ENCODE measurements around the gene GPS1. TPM values are rescaled to one million over a fixed set of nuclear protein-coding genes. Genes with fewer than 3 reads are reported as not detected.

The GPS1 gene
- total and polyA plus RNA-seq, 2 donors from 2014 or later, result 99.3 to 149 TPM

GRCh38 chr17:82053556-82054263 lies 2.0 kb downstream of the GPS1 start:
- H3K36me3 ChIP-seq (ENCODE audit: control insufficient read depth in 2 of 3, insufficient read depth in 3 of 3, low read length in 3 of 3), result peaks cover 0 to 10% (median 2%) of the 10 kb centered on the region in 3 donors

GRCh38 chr17:82054351-82055022 lies 2.8 kb downstream of the GPS1 start:
- H3K4me3 ChIP-seq (ENCODE audit: low read length in 3 of 3), result no peak overlapping the region
- H3K4me1 ChIP-seq (ENCODE audit: control insufficient read depth in 2 of 3, insufficient read depth in 2 of 3, low read depth in 1 of 3, low read length in 3 of 3), result peaks cover 0 to 32% (median 12%) of the 10 kb centered on the region in 3 donors
- H3K9me3 ChIP-seq (ENCODE audit: control insufficient read depth in 2 of 3, insufficient read depth in 1 of 3, low read length in 3 of 3), result no peaks in the 10 kb centered on the region
- no peak overlapping the region for H3K9ac ChIP-seq (ENCODE audit: low read length in 3 of 3)
- DNase-seq (peak in 1 of 5 donors; percentile 73), FAIRE-seq (no peak)
- intact Hi-C loops (cut with DNase I), result no loop called here
- H3K36me3 ChIP-seq (ENCODE audit: control insufficient read depth in 2 of 3, insufficient read depth in 3 of 3, low read length in 3 of 3), result peaks cover 0 to 13% (median 2%) of the 10 kb centered on the region in 3 donors
- no peaks in the 10 kb centered on the region for H3K27me3 ChIP-seq (ENCODE audit: control insufficient read depth, insufficient read depth, low read length)
- H3K27ac ChIP-seq (ENCODE audit: low read depth in 2 of 2, low read length in 2 of 2), result no peak overlapping the region
- no peak for TF ChIP-seq CTCF (IDR thresholded peaks at IDR 0.05; ENCODE audit: borderline replicate concordance, extremely low read depth, insufficient read depth)

More at GRCh38 chr17:82053556-82054263, 2.0 kb downstream of the GPS1 start:
- Histone ChIP-seq H3K9me3 (ENCODE audit: control insufficient read depth in 2 of 3, insufficient read depth in 1 of 3, low read length in 3 of 3) (no peaks in the 10 kb centered on the region), H3K9ac (ENCODE audit: low read length in 3 of 3) (no peak overlapping the region), H3K4me3 (ENCODE audit: low read length in 3 of 3) (no peak overlapping the region), H3K27me3 (ENCODE audit: control insufficient read depth, insufficient read depth, low read length) (no peaks in the 10 kb centered on the region), H3K27ac (ENCODE audit: low read depth in 2 of 2, low read length in 2 of 2) (no peak overlapping the region), H3K4me1 (ENCODE audit: control insufficient read depth in 2 of 3, insufficient read depth in 2 of 3, low read depth in 1 of 3, low read length in 3 of 3) (peaks cover 0 to 32% (median 12%) of the 10 kb centered on the region in 3 donors)
- DNase-seq, result peak in 1 of 5 donors; percentile 74
- TF ChIP-seq CTCF (IDR thresholded peaks at IDR 0.05; ENCODE audit: borderline replicate concordance, extremely low read depth, insufficient read depth), result no peak
- intact Hi-C loops (cut with DNase I), result no loop called here
- no peak for FAIRE-seq

GRCh38 chr17:82055023-82055964 lies 3.6 kb downstream of the GPS1 start:
- Histone ChIP-seq H3K27me3 (ENCODE audit: control insufficient read depth, insufficient read depth, low read length) (no peaks in the 10 kb centered on the region), H3K4me3 (ENCODE audit: low read length in 3 of 3) (no peak overlapping the region), H3K36me3 (ENCODE audit: control insufficient read depth in 2 of 3, insufficient read depth in 3 of 3, low read length in 3 of 3) (peaks cover 0 to 13% (median 2%) of the 10 kb centered on the region in 3 donors), H3K9ac (ENCODE audit: low read length in 3 of 3) (no peak overlapping the region), H3K9me3 (ENCODE audit: control insufficient read depth in 2 of 3, insufficient read depth in 1 of 3, low read length in 3 of 3) (no peaks in the 10 kb centered on the region), H3K4me1 (ENCODE audit: control insufficient read depth in 2 of 3, insufficient read depth in 2 of 3, low read depth in 1 of 3, low read length in 3 of 3) (peaks cover 0 to 30% (median 12%) of the 10 kb centered on the region in 3 donors), H3K27ac (ENCODE audit: low read depth in 2 of 2, low read length in 2 of 2) (no peak overlapping the region)
- intact Hi-C loops (cut with DNase I), result no loop called here
- FAIRE-seq, result no peak
- TF ChIP-seq CTCF (IDR thresholded peaks at IDR 0.05; ENCODE audit: borderline replicate concordance, extremely low read depth, insufficient read depth), result no peak
- DNase-seq, result peak in 1 of 5 donors; percentile 56

Data from kidney (tissue), 14 donors.